ENCODE data around the gene C6orf62.

- TF ChIP-seq, protein P1, sequence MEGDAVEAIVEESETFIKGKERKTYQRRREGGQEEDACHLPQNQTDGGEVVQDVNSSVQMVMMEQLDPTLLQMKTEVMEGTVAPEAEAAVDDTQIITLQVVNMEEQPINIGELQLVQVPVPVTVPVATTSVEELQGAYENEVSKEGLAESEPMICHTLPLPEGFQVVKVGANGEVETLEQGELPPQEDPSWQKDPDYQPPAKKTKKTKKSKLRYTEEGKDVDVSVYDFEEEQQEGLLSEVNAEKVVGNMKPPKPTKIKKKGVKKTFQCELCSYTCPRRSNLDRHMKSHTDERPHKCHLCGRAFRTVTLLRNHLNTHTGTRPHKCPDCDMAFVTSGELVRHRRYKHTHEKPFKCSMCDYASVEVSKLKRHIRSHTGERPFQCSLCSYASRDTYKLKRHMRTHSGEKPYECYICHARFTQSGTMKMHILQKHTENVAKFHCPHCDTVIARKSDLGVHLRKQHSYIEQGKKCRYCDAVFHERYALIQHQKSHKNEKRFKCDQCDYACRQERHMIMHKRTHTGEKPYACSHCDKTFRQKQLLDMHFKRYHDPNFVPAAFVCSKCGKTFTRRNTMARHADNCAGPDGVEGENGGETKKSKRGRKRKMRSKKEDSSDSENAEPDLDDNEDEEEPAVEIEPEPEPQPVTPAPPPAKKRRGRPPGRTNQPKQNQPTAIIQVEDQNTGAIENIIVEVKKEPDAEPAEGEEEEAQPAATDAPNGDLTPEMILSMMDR (IDR thresholded peaks at IDR 0.05; ENCODE audit: low read depth, low read length), result no peak
- TF ChIP-seq EZH2phosphoT487 (IDR thresholded peaks at IDR 0.05; ENCODE audit: low read depth), result no peak
Observed at GRCh38 chr6:24738741-24739140, 19.8 kb upstream of the C6orf62 start.
